ENCODE measurements around the gene GIGYF2. TPM values are rescaled to one million over a fixed set of nuclear protein-coding genes. Genes with fewer than 3 reads are reported as not detected.

The GIGYF2 gene
- total RNA-seq, 1 experiment from 2014 or later, result 55.3 TPM

GRCh38 chr2:232658217-232658785 lies 38.8 kb upstream of the GIGYF2 start:
- H2BK15ac ChIP-seq (ENCODE audit: low read depth, low read length), result no peak overlapping the region
- TF ChIP-seq CTCF (conservative IDR thresholded peaks at IDR 0.05), result peak; percentile 39; the same call in 2 of the 3 replicates
- no peak overlapping the region for H3K4ac ChIP-seq (ENCODE audit: low read depth, low read length)
- no CpG with 5 or more reads among the region's 7 CpGs for WGBS (ENCODE audit: extremely low coverage, insufficient read length, low lambda C conversion rate)
- Mint-ChIP-seq H3K27me3 (ENCODE audit: low read depth) (peaks cover 3% of the 10 kb centered on the region), H3K27ac (no peak overlapping the region), H3K9me3 (peaks cover 3 to 4% of the 10 kb centered on the region in 2 experiments; a peak in 2 of 5 replicates), H3K4me3 (no peak overlapping the region), H3K36me3 (ENCODE audit: insufficient read depth in 1 of 3, low read depth in 3 of 3) (peaks cover 3 to 5% (median 3%) of the 10 kb centered on the region in 3 experiments; a peak in 5 of 7 replicates), H3K4me1 (peaks cover 2 to 9% of the 10 kb centered on the region in 2 experiments; a peak in 2 of 4 replicates)
- no peak overlapping the region for H3K18ac ChIP-seq (ENCODE audit: insufficient read length, low read depth, low read length)
- H3K14ac ChIP-seq (ENCODE audit: insufficient read depth, low read length), result no peak overlapping the region
- H3K9ac ChIP-seq (ENCODE audit: extremely low read depth, insufficient read length, low read length), result no peak overlapping the region
- DNase-seq, result no peak
- no peak overlapping the region for H2BK20ac ChIP-seq (ENCODE audit: low read depth, low read length, poor library complexity, severe bottlenecking)
- no peaks in the 10 kb centered on the region for H3K4me1 ChIP-seq (ENCODE audit: insufficient read depth, low read length)
- H4K5ac ChIP-seq (ENCODE audit: insufficient read length, low read depth, low read length), result no peak overlapping the region
- no peak overlapping the region for H3K27ac ChIP-seq (ENCODE audit: insufficient read length, low read depth, low read length)
- H2AK5ac ChIP-seq (ENCODE audit: insufficient read length, low read length), result no peak overlapping the region
- H3K27me3 ChIP-seq (ENCODE audit: insufficient read depth, low read length), result no peaks in the 10 kb centered on the region
- H4K8ac ChIP-seq (replicated peaks; ENCODE audit: insufficient read length, low read depth, low read length), result no peak overlapping the region
- H3K23ac ChIP-seq (ENCODE audit: insufficient read length, low read depth, low read length), result no peak overlapping the region
- H3K9me3 ChIP-seq (ENCODE audit: control insufficient read depth, low read depth, low read length), result no peaks in the 10 kb centered on the region
- H2BK12ac ChIP-seq (ENCODE audit: insufficient read length, low read depth, low read length), result no peak overlapping the region
- no peaks in the 10 kb centered on the region for H4K20me1 ChIP-seq (ENCODE audit: control insufficient read depth, insufficient read depth, insufficient read length)
- H4K91ac ChIP-seq (ENCODE audit: insufficient read length, low read depth, low read length), result no peak overlapping the region
- no peak overlapping the region for H2BK120ac ChIP-seq (ENCODE audit: low read depth, low read length, poor library complexity, severe bottlenecking)
- H3K79me2 ChIP-seq (ENCODE audit: insufficient read depth, low read length), result no peaks in the 10 kb centered on the region
- H2BK5ac ChIP-seq (ENCODE audit: insufficient read length, low read length), result no peak overlapping the region
- no peak overlapping the region for H3K56ac ChIP-seq (ENCODE audit: insufficient read length, low read depth, low read length)
- no peak overlapping the region for H3K4me2 ChIP-seq (ENCODE audit: insufficient read depth, insufficient read length, low read length)
- H3T11ph ChIP-seq (ENCODE audit: low read length), result no peak overlapping the region
- H2AFZ ChIP-seq (ENCODE audit: low read length), result no peak overlapping the region
- H3K79me1 ChIP-seq (ENCODE audit: insufficient read depth, low read depth, low read length, poor library complexity, severe bottlenecking), result no peaks in the 10 kb centered on the region
- no peaks in the 10 kb centered on the region for H3K23me2 ChIP-seq (ENCODE audit: insufficient read length, low read depth, low read length, poor library complexity, severe bottlenecking)

All from H9 (cell line).